Neural cell (in vitro differentiated cells): ENCODE data around the gene OGN. TPM values are rescaled to one million over a fixed set of nuclear protein-coding genes. Genes with fewer than 3 reads are reported as not detected.

ENCODE experiments used
- H2AFZ ChIP-seq: fragments of 200-600, 300-800 bp; sonication (generic), shearing (Covaris generic); 2 replicates; pipeline ENCODE4 v1.6.0; 2014; ENCODE audit warnings: low read depth, mild to moderate bottlenecking, antibody characterized with exemption, low read length, moderate library complexity
- H3F3A ChIP-seq: fragments of 200-600 bp; shearing (Covaris generic); 2 replicates; pipeline ENCODE4 v1.6.1; 2016; ENCODE audit warnings: mild to moderate bottlenecking, moderate library complexity, mixed read lengths, antibody characterized with exemption, low read length; ENCODE audit not compliant: insufficient read depth, poor library complexity, severe bottlenecking
- H3K27ac ChIP-seq: fragments of 200-600, 300-800 bp; sonication (generic), shearing (Covaris generic); 2 replicates; pipeline ENCODE4 v1.5.1; 2014; ENCODE audit warnings: mild to moderate bottlenecking, low read length, moderate library complexity
- H3K27me3 ChIP-seq: fragments of 300-800, 200-600 bp; sonication (generic), shearing (Covaris generic); 2 replicates; pipeline ENCODE4 v1.6.0; 2014; ENCODE audit warnings: mild to moderate bottlenecking, low read depth, low read length, moderate library complexity; ENCODE audit not compliant: insufficient read depth
- H3K36me3 ChIP-seq: fragments of 300-800, 200-600 bp; sonication (generic), shearing (Covaris generic); 2 replicates; pipeline ENCODE4 v1.5.1; 2014; ENCODE audit warnings: mild to moderate bottlenecking, antibody characterized with exemption, low read length, moderate library complexity; ENCODE audit not compliant: insufficient read depth
- H3K4me2 ChIP-seq: fragments of 300-800, 200-600 bp; sonication (generic), shearing (Covaris generic); 2 replicates; pipeline ENCODE4 v1.6.0; 2014; ENCODE audit warnings: mild to moderate bottlenecking, low read length
- H3K4me3 ChIP-seq: fragments of 300-800, 200-600 bp; sonication (generic), shearing (Covaris generic); 2 replicates; pipeline ENCODE4 v1.5.1; 2014; ENCODE audit warnings: mild to moderate bottlenecking, low read length, moderate library complexity
- H3K79me2 ChIP-seq: fragments of 200-600 bp; shearing (Covaris generic); replicated peaks from 2 replicates; pipeline ENCODE4 v1.6.0; 2014; ENCODE audit warnings: mild to moderate bottlenecking, low read length, moderate library complexity; ENCODE audit not compliant: insufficient read depth
- H3K9ac ChIP-seq: fragments of 300-800, 200-600 bp; sonication (generic), shearing (Covaris generic); 2 replicates; pipeline ENCODE4 v1.6.1; 2016; ENCODE audit warnings: mild to moderate bottlenecking, low read length, mixed read lengths
- H3K9me2 ChIP-seq: fragments of 200-600 bp; shearing (Covaris generic); 2 replicates; pipeline ENCODE4 v1.6.1; 2016; ENCODE audit warnings: mild to moderate bottlenecking, low read length, mixed read lengths; ENCODE audit not compliant: insufficient read depth
- H3K9me3 ChIP-seq: fragments of 200-600, 300-800 bp; sonication (generic), shearing (Covaris generic); 2 replicates; pipeline ENCODE4 v1.6.1; 2016; ENCODE audit warnings: mild to moderate bottlenecking, mixed run types, low read length, moderate library complexity, mixed read lengths
- H4K20me1 ChIP-seq: fragments of 200-600 bp; shearing (Covaris generic); 2 replicates; pipeline ENCODE4 v1.6.1; 2016; ENCODE audit warnings: mild to moderate bottlenecking, mixed run types; ENCODE audit not compliant: insufficient read depth
- EP300 ChIP-seq: fragments of 450-650 bp; conservative IDR thresholded peaks from 2 replicates; pipeline ENCODE4 v1.6.1; 2014; ENCODE audit warnings: antibody characterized with exemption, mild to moderate bottlenecking, moderate library complexity; ENCODE audit not compliant: poor library complexity, severe bottlenecking
- EZH2 ChIP-seq: fragments of 200-600, 300-800 bp; shearing (Covaris generic), sonication (generic); IDR thresholded peaks from 2 replicates; pipeline ENCODE4 v1.6.1; 2014; ENCODE audit warnings: antibody characterized with exemption, low read length, borderline replicate concordance, mild to moderate bottlenecking; ENCODE audit not compliant: insufficient read depth, poor library complexity, severe bottlenecking
- MXI1 ChIP-seq: fragments of 450-650 bp; conservative IDR thresholded peaks from 2 replicates; pipeline ENCODE4 v1.6.1; 2014; ENCODE audit warnings: antibody characterized with exemption, mild to moderate bottlenecking; ENCODE audit not compliant: poor library complexity, severe bottlenecking
- POLR2AphosphoS5 ChIP-seq: IDR thresholded peaks from 2 replicates; pipeline ENCODE4 v1.6.1; 2012
- RAD21 ChIP-seq: fragments of 450-650 bp; conservative IDR thresholded peaks from 2 replicates; pipeline ENCODE4 v1.6.1; 2014; ENCODE audit warnings: antibody characterized with exemption, mild to moderate bottlenecking, moderate library complexity
- SMC3 ChIP-seq: fragments of 450-650 bp; conservative IDR thresholded peaks from 2 replicates; pipeline ENCODE4 v1.6.1; 2014; ENCODE audit warnings: antibody characterized with exemption, mild to moderate bottlenecking, moderate library complexity; ENCODE audit not compliant: poor library complexity
- TAF1 ChIP-seq: IDR thresholded peaks from 2 replicates; pipeline ENCODE4 v1.6.1; 2012; ENCODE audit warnings: low read depth
- polyA plus RNA-seq: library from polyadenylated mRNA; depleted of rRNA; stranded (reverse); fragments of >200 nt; gene quantifications from 2 replicates; pipeline ENCODE4 v1.2.3, GENCODE V29; 2014
- TF ChIP-seq, protein P1 (sequence below): fragments of 450-650 bp; IDR thresholded peaks from 2 replicates; pipeline ENCODE4 v1.5.1; 2014; ENCODE audit warnings: antibody characterized with exemption, mild to moderate bottlenecking, moderate library complexity; ENCODE audit not compliant: poor library complexity, severe bottlenecking
- TF ChIP-seq, protein P2 (sequence below): IDR thresholded peaks from 2 replicates; pipeline ENCODE4 v1.6.1; 2012; ENCODE audit warnings: borderline replicate concordance

OGN gene
- polyA plus RNA-seq, 1 donor from 2014 or later: not detected

DNA sequence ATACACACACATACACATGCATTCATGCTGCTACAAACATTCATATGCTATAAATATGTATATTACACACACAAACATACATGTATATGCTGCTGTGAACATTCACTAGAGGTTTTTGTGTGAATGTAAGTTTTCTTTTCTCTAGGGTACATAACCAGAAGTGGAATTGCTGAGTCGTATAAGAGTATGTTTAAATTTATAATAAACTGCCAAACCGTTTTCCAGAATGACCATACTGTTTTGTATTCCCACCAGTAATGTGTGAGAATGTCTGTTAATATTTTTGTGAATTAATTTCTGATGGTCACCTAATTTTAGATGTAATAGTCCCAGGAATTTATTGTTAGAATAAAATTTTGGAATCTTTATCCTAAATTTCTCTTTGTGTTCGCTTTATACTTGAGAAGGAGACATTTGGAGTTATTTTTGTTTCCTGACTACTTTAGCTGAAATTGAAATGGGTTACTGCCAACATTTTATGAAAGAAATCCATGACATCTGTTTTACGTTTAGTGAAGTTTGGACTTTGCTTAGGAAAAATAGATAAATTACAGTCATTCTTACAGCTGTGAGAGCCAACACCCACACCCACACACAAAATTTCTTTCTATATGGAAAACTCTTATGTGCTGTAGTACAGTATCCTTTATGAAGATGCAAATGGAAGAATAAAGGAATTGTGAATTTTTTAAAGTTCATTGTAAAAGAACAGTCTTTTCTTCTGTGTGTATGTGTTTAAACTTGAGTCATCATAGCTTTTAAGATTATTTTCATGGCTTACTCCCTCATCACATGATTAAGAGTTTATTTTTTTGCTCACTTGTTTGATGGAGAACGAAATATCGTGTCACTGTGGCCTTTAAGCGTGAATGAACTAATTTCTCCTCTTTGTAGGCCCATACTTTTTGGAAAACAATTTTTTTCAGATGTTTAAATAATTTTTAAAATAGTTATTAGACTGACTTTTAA, 54.3 kb downstream of the OGN start:
- Histone ChIP-seq H3K79me2 (no peaks in the 10 kb centered on the region), H3K27me3 (no peaks in the 10 kb centered on the region), H3K9me2 (no peaks in the 10 kb centered on the region), H3K36me3 (no peaks in the 10 kb centered on the region), H3K27ac (no peak overlapping the region), H3K4me3 (no peak overlapping the region), H3K9ac (no peak overlapping the region), H4K20me1 (no peaks in the 10 kb centered on the region), H3K4me2 (no peak overlapping the region), H3F3A (no peaks in the 10 kb centered on the region), H3K9me3 (no peaks in the 10 kb centered on the region), H2AFZ (no peak overlapping the region)
- no peak for TF ChIP-seq MXI1
- no peak for TF ChIP-seq POLR2AphosphoS5
- no peak for TF ChIP-seq RAD21
- TF ChIP-seq SMC3: no peak

DNA sequence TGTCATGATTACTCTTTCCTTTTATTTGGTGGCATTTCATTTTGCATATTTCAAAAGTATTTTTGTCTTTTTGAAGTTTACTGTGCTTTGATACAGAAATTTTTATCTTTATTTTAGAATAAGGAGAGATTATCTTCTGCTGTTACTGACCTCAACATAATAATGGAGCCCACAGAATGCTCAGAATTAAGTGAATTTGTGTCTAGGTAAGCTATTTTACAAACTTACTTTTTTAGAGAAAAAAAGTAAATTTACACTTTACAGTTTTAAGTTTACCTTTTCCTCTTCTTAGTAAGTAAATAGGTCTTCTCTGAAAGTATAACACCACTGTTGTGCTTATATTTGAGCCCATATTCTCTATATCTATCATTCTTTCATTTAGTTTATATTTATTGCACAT, 58.8 kb downstream of the OGN start:
- Histone ChIP-seq H3K9me2 (no peaks in the 10 kb centered on the region), H3K79me2 (no peaks in the 10 kb centered on the region), H3K9me3 (no peaks in the 10 kb centered on the region), H3K27ac (no peak overlapping the region), H3K36me3 (no peaks in the 10 kb centered on the region), H2AFZ (no peak overlapping the region), H3K27me3 (no peaks in the 10 kb centered on the region), H3F3A (no peaks in the 10 kb centered on the region), H3K9ac (no peak overlapping the region), H3K4me3 (no peak overlapping the region), H4K20me1 (no peaks in the 10 kb centered on the region), H3K4me2 (no peak overlapping the region)
- no peak for TF ChIP-seq RAD21
- TF ChIP-seq, protein P1, sequence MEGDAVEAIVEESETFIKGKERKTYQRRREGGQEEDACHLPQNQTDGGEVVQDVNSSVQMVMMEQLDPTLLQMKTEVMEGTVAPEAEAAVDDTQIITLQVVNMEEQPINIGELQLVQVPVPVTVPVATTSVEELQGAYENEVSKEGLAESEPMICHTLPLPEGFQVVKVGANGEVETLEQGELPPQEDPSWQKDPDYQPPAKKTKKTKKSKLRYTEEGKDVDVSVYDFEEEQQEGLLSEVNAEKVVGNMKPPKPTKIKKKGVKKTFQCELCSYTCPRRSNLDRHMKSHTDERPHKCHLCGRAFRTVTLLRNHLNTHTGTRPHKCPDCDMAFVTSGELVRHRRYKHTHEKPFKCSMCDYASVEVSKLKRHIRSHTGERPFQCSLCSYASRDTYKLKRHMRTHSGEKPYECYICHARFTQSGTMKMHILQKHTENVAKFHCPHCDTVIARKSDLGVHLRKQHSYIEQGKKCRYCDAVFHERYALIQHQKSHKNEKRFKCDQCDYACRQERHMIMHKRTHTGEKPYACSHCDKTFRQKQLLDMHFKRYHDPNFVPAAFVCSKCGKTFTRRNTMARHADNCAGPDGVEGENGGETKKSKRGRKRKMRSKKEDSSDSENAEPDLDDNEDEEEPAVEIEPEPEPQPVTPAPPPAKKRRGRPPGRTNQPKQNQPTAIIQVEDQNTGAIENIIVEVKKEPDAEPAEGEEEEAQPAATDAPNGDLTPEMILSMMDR: no peak
- TF ChIP-seq EP300: no peak
- no peak for TF ChIP-seq MXI1
- TF ChIP-seq POLR2AphosphoS5: no peak
- no peak for TF ChIP-seq EZH2
- no peak for TF ChIP-seq SMC3
- no peak for TF ChIP-seq TAF1
- TF ChIP-seq, protein P2, sequence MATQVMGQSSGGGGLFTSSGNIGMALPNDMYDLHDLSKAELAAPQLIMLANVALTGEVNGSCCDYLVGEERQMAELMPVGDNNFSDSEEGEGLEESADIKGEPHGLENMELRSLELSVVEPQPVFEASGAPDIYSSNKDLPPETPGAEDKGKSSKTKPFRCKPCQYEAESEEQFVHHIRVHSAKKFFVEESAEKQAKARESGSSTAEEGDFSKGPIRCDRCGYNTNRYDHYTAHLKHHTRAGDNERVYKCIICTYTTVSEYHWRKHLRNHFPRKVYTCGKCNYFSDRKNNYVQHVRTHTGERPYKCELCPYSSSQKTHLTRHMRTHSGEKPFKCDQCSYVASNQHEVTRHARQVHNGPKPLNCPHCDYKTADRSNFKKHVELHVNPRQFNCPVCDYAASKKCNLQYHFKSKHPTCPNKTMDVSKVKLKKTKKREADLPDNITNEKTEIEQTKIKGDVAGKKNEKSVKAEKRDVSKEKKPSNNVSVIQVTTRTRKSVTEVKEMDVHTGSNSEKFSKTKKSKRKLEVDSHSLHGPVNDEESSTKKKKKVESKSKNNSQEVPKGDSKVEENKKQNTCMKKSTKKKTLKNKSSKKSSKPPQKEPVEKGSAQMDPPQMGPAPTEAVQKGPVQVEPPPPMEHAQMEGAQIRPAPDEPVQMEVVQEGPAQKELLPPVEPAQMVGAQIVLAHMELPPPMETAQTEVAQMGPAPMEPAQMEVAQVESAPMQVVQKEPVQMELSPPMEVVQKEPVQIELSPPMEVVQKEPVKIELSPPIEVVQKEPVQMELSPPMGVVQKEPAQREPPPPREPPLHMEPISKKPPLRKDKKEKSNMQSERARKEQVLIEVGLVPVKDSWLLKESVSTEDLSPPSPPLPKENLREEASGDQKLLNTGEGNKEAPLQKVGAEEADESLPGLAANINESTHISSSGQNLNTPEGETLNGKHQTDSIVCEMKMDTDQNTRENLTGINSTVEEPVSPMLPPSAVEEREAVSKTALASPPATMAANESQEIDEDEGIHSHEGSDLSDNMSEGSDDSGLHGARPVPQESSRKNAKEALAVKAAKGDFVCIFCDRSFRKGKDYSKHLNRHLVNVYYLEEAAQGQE: no peak
